MM.1S (cell line): ENCODE measurements around the gene RTN4RL2.

Source experiments
- DNase-seq: peaks from one replicate; pipeline ENCODE4 v3.0.0-alpha.2; 2015
- H2AFZ ChIP-seq: fragments of 300-600 bp; sonication (generic); 2 replicates; pipeline ENCODE4 v1.6.0; 2016; ENCODE audit warnings: antibody characterized with exemption, low read length
- H3F3A ChIP-seq: fragments of 300-600 bp; sonication (generic); 2 replicates; pipeline ENCODE4 v1.6.1; 2016; ENCODE audit warnings: mild to moderate bottlenecking, antibody characterized with exemption, low read length, moderate library complexity, mixed read lengths; ENCODE audit not compliant: insufficient read depth
- H3K27ac ChIP-seq: fragments of 300-600 bp; sonication (generic); 2 replicates; pipeline ENCODE4 v1.5.1; 2016; ENCODE audit warnings: mild to moderate bottlenecking, low read length
- H3K27me3 ChIP-seq: fragments of 300-600 bp; sonication (generic); replicated peaks from 2 replicates; pipeline ENCODE4 v1.6.0; 2016; ENCODE audit warnings: low read length; ENCODE audit not compliant: insufficient read depth
- H3K36me3 ChIP-seq: fragments of 300-600 bp; sonication (generic); replicated peaks from 2 replicates; pipeline ENCODE4 v1.6.1; 2016; ENCODE audit warnings: mild to moderate bottlenecking, low read length, mixed read lengths; ENCODE audit not compliant: insufficient read depth
- H3K4me1 ChIP-seq: fragments of 300-600 bp; sonication (generic); 2 replicates; pipeline ENCODE4 v1.6.1; 2016; ENCODE audit warnings: low read length, mixed read lengths
- H3K4me2 ChIP-seq: fragments of 300-600 bp; sonication (generic); 2 replicates; pipeline ENCODE4 v1.6.0; 2016; ENCODE audit warnings: low read depth, low read length
- H3K4me3 ChIP-seq: fragments of 300-600 bp; sonication (generic); 2 replicates; pipeline ENCODE4 v1.5.1; 2016; ENCODE audit warnings: low read length, mixed read lengths
- H3K79me2 ChIP-seq: fragments of 300-600 bp; sonication (generic); 2 replicates; pipeline ENCODE4 v1.6.1; 2016; ENCODE audit warnings: mixed run types, low read length, mixed read lengths
- H3K9ac ChIP-seq: fragments of 300-600 bp; sonication (generic); 2 replicates; pipeline ENCODE4 v1.6.1; 2016; ENCODE audit warnings: low read length, mixed read lengths
- H3K9me2 ChIP-seq: fragments of 300-600 bp; sonication (generic); replicated peaks from 2 replicates; pipeline ENCODE4 v1.6.1; 2016; ENCODE audit warnings: mild to moderate bottlenecking, low read length, mixed read lengths; ENCODE audit not compliant: insufficient read depth
- H3K9me3 ChIP-seq: fragments of 300-600 bp; sonication (generic); replicated peaks from 2 replicates; pipeline ENCODE4 v1.6.1; 2016; ENCODE audit warnings: mild to moderate bottlenecking, low read length, mixed read lengths; ENCODE audit not compliant: insufficient read depth
- H4K20me1 ChIP-seq: fragments of 300-600 bp; sonication (generic); 2 replicates; pipeline ENCODE4 v1.6.1; 2016; ENCODE audit warnings: mild to moderate bottlenecking, low read length, moderate library complexity, mixed read lengths; ENCODE audit not compliant: insufficient read depth
- EZH2 ChIP-seq: fragments of 300-600 bp; sonication (generic); optimal IDR thresholded peaks from 2 replicates; pipeline ENCODE3; 2017; ENCODE audit warnings: low read depth, mild to moderate bottlenecking, antibody characterized with exemption, low read length, mixed read lengths
- EZH2phosphoT487 ChIP-seq: fragments of 300-600 bp; sonication (generic); IDR thresholded peaks from 2 replicates; pipeline ENCODE4 v1.6.1; 2018; ENCODE audit warnings: antibody characterized with exemption, low read length
- TF ChIP-seq, protein P1 (sequence below): fragments of 300-600 bp; sonication (generic); IDR thresholded peaks from 2 replicates; pipeline ENCODE4 v1.5.1; 2016; ENCODE audit warnings: antibody characterized with exemption, low read length, mixed read lengths

RTN4RL2 gene

DNA sequence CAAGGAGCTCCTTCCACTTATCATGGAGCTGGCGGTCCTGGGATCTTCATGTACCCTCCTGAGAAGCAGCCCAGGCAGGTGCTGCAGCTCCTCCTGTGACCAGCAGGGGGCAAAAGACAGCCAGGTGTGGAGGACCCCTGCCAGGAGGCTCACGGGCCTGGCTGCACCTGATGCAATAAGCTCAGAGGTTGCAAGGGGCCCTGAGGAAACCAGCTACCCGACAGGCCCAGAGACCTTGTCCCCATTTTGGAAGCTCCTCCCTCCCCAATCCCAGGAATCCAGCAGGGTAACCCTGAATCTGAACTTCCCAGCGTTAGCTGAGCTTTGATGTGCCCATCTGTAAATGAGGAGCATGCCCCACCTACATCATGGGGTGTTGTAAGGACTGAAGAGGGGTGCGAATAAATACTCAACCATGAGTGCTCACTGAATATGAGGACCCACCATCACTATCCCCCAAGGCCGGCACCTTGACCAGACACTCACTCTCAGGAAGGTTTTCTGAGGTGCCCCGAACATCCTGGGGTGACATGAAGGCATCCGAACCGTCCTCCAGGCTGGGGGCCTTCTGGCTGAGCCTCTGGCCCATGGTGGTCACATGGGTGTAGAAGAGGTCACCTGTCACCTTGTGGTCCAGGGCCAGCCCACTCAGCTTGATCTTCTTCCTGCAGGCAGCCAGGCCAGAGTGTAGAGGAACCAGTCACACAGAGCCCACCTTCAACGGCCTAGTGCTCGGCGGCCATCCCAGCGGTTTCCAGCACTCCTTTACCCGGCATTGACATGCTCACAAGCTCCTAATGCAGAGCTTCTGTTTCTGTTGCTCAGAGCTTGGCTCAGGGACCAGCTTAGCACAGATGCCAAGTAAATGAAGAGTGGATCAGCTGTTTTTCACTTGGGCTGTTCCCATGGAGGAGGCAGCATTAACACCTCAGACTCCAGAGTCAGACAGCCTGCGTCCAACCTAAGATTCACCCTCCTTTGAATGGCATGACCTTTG, 33.5 kb downstream of the RTN4RL2 start:
- peak overlapping the region; percentile 35; the same call in 1 of the 2 replicates for H3K27ac ChIP-seq
- H3K4me1 ChIP-seq, result peaks cover 10% of the 10 kb centered on the region; the same call in 1 of the 2 replicates
- TF ChIP-seq, protein P1, sequence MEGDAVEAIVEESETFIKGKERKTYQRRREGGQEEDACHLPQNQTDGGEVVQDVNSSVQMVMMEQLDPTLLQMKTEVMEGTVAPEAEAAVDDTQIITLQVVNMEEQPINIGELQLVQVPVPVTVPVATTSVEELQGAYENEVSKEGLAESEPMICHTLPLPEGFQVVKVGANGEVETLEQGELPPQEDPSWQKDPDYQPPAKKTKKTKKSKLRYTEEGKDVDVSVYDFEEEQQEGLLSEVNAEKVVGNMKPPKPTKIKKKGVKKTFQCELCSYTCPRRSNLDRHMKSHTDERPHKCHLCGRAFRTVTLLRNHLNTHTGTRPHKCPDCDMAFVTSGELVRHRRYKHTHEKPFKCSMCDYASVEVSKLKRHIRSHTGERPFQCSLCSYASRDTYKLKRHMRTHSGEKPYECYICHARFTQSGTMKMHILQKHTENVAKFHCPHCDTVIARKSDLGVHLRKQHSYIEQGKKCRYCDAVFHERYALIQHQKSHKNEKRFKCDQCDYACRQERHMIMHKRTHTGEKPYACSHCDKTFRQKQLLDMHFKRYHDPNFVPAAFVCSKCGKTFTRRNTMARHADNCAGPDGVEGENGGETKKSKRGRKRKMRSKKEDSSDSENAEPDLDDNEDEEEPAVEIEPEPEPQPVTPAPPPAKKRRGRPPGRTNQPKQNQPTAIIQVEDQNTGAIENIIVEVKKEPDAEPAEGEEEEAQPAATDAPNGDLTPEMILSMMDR, result peak; percentile 94
- TF ChIP-seq EZH2, result no peak
- no peak overlapping the region for H3K4me3 ChIP-seq
- no peaks in the 10 kb centered on the region for H3K9me3 ChIP-seq
- H3K9ac ChIP-seq, result peak overlapping the region; percentile 36; the same call in 1 of the 2 replicates
- H4K20me1 ChIP-seq, result no peaks in the 10 kb centered on the region
- H3K36me3 ChIP-seq, result no peaks in the 10 kb centered on the region
- no peaks in the 10 kb centered on the region for H3K9me2 ChIP-seq
- H3F3A ChIP-seq, result no peaks in the 10 kb centered on the region
- no peaks in the 10 kb centered on the region for H3K79me2 ChIP-seq
- no peak overlapping the region for H3K4me2 ChIP-seq
- peak overlapping the region; percentile 32 for H2AFZ ChIP-seq
- DNase-seq, result peak; percentile 65
- H3K27me3 ChIP-seq, result no peaks in the 10 kb centered on the region

DNA sequence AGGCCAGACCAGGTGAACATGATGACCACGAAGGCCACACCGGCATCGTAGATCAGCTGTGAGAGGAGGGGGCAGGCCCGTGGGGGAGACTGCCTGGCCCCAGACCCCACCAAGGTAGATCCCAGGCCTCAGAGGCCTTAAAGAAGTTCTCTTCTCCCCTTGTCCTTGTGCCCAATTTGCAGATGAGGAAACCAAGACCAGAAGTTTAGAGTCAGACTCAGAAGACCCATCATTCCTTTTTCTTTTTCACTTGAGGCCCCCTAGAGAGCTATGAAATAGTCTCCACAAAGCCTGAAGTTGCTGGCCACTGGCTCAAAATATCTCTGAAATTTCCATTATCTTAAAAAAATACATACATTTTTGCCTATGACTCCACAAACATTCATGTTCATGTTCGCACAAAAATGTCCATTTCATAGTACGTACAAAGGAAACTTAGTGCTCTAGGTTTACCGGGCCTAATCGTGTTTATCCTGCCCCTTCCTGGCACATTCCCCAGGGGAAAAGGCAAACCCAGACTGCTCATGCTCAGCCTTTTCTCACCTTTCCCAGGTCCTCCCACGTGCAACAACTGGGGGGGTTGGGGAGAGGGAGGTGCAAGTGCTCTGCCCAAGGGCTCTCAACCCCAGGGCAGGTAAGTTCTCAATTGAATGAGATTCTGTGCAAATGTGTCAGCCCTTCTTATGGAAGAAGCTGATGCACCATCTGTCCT, 35.9 kb downstream of the RTN4RL2 start:
- no peak overlapping the region for H3K4me2 ChIP-seq
- H3K79me2 ChIP-seq, result no peaks in the 10 kb centered on the region
- no peak overlapping the region for H3K4me3 ChIP-seq
- H2AFZ ChIP-seq, result no peak overlapping the region
- TF ChIP-seq EZH2phosphoT487 (no peak), EZH2 (no peak)
- TF ChIP-seq, protein P1, result no peak
- DNase-seq, result no peak
- H3F3A ChIP-seq, result no peaks in the 10 kb centered on the region
- no peak overlapping the region for H3K27ac ChIP-seq
- H3K27me3 ChIP-seq, result no peaks in the 10 kb centered on the region
- H3K9ac ChIP-seq, result no peak overlapping the region
- no peaks in the 10 kb centered on the region for H3K36me3 ChIP-seq
- no peaks in the 10 kb centered on the region for H4K20me1 ChIP-seq
- no peaks in the 10 kb centered on the region for H3K9me3 ChIP-seq
- H3K4me1 ChIP-seq, result peaks cover 10% of the 10 kb centered on the region; the same call in 1 of the 2 replicates
- no peaks in the 10 kb centered on the region for H3K9me2 ChIP-seq

DNA sequence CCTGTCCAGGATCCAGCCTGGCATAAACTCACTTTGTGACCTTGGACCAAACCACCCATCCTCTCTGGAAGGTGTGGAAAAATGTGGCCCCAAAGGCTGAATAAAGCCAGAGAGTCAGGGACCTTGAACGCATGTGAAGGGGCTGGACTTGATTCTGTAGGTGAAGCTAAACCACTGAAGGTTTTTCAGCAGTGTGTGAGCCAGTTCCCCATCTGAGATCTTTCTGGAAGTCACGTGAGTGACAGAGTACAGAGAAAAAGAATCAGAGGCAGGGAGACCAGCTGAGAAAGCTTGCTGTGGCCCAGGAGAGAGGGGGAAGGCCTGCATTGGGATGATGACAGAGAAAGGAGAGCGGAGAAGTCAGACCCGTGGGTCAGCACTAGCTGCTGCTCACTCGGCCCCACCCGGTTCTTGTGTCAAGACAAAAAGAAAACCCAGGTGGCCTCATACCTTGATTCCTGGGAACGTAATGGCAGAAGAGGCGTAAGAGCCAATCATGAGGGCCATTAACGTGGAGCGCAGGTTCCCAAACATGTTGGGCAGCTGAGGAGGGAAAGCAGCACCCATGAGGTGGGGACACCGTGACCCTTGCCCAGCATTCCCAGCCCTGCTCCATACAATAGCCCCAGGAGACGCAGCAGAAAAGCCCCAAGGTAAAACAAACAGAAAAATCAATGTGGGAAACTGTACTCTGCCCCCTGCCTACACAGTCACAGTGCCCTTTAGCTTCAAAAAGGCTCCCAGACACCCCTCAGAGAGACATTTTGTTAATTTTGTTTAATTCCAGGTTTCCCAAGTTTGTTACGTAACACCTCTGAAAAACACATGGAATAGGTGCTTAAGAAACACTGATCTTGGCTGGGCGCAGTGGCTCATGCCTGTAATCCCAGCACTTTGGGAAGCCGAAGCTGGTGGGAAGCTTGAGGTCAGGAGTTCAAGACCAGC, 37.2 kb downstream of the RTN4RL2 start:
- Histone ChIP-seq H3K36me3 (no peaks in the 10 kb centered on the region), H3K79me2 (no peaks in the 10 kb centered on the region), H3K9me3 (no peaks in the 10 kb centered on the region), H3F3A (no peaks in the 10 kb centered on the region), H3K9ac (no peak overlapping the region), H3K4me3 (no peak overlapping the region), H3K4me2 (no peak overlapping the region), H3K27ac (no peak overlapping the region), H3K9me2 (no peaks in the 10 kb centered on the region), H4K20me1 (no peaks in the 10 kb centered on the region), H2AFZ (no peak overlapping the region), H3K27me3 (no peaks in the 10 kb centered on the region), H3K4me1 (peaks cover 10% of the 10 kb centered on the region; the same call in 1 of the 2 replicates)
- TF ChIP-seq EZH2 (no peak), EZH2phosphoT487 (no peak)
- TF ChIP-seq, protein P1, result no peak
- DNase-seq, result no peak
